Neural cell (in vitro differentiated cells): ENCODE results near the gene OR2G3. TPM values are rescaled to one million over a fixed set of nuclear protein-coding genes. Genes with fewer than 3 reads are reported as not detected.

Experiments
- H2AFZ ChIP-seq: fragments of 200-600, 300-800 bp; sonication (generic), shearing (Covaris generic); 2 replicates; pipeline ENCODE4 v1.6.0; 2014; ENCODE audit warnings: low read depth, mild to moderate bottlenecking, antibody characterized with exemption, low read length, moderate library complexity
- H3F3A ChIP-seq: fragments of 200-600 bp; shearing (Covaris generic); 2 replicates; pipeline ENCODE4 v1.6.1; 2016; ENCODE audit warnings: mild to moderate bottlenecking, moderate library complexity, mixed read lengths, antibody characterized with exemption, low read length; ENCODE audit not compliant: insufficient read depth, poor library complexity, severe bottlenecking
- H3K27ac ChIP-seq: fragments of 200-600, 300-800 bp; sonication (generic), shearing (Covaris generic); 2 replicates; pipeline ENCODE4 v1.5.1; 2014; ENCODE audit warnings: mild to moderate bottlenecking, low read length, moderate library complexity
- H3K27me3 ChIP-seq: fragments of 300-800, 200-600 bp; sonication (generic), shearing (Covaris generic); 2 replicates; pipeline ENCODE4 v1.6.0; 2014; ENCODE audit warnings: mild to moderate bottlenecking, low read depth, low read length, moderate library complexity; ENCODE audit not compliant: insufficient read depth
- H3K36me3 ChIP-seq: fragments of 300-800, 200-600 bp; sonication (generic), shearing (Covaris generic); 2 replicates; pipeline ENCODE4 v1.5.1; 2014; ENCODE audit warnings: mild to moderate bottlenecking, antibody characterized with exemption, low read length, moderate library complexity; ENCODE audit not compliant: insufficient read depth
- H3K4me2 ChIP-seq: fragments of 300-800, 200-600 bp; sonication (generic), shearing (Covaris generic); 2 replicates; pipeline ENCODE4 v1.6.0; 2014; ENCODE audit warnings: mild to moderate bottlenecking, low read length
- H3K4me3 ChIP-seq: fragments of 300-800, 200-600 bp; sonication (generic), shearing (Covaris generic); 2 replicates; pipeline ENCODE4 v1.5.1; 2014; ENCODE audit warnings: mild to moderate bottlenecking, low read length, moderate library complexity
- H3K79me2 ChIP-seq: fragments of 200-600 bp; shearing (Covaris generic); replicated peaks from 2 replicates; pipeline ENCODE4 v1.6.0; 2014; ENCODE audit warnings: mild to moderate bottlenecking, low read length, moderate library complexity; ENCODE audit not compliant: insufficient read depth
- H3K9ac ChIP-seq: fragments of 300-800, 200-600 bp; sonication (generic), shearing (Covaris generic); 2 replicates; pipeline ENCODE4 v1.6.1; 2016; ENCODE audit warnings: mild to moderate bottlenecking, low read length, mixed read lengths
- H3K9me2 ChIP-seq: fragments of 200-600 bp; shearing (Covaris generic); 2 replicates; pipeline ENCODE4 v1.6.1; 2016; ENCODE audit warnings: mild to moderate bottlenecking, low read length, mixed read lengths; ENCODE audit not compliant: insufficient read depth
- H3K9me3 ChIP-seq: fragments of 200-600, 300-800 bp; sonication (generic), shearing (Covaris generic); 2 replicates; pipeline ENCODE4 v1.6.1; 2016; ENCODE audit warnings: mild to moderate bottlenecking, mixed run types, low read length, moderate library complexity, mixed read lengths
- H4K20me1 ChIP-seq: fragments of 200-600 bp; shearing (Covaris generic); 2 replicates; pipeline ENCODE4 v1.6.1; 2016; ENCODE audit warnings: mild to moderate bottlenecking, mixed run types; ENCODE audit not compliant: insufficient read depth
- EP300 ChIP-seq: fragments of 450-650 bp; conservative IDR thresholded peaks from 2 replicates; pipeline ENCODE4 v1.6.1; 2014; ENCODE audit warnings: antibody characterized with exemption, mild to moderate bottlenecking, moderate library complexity; ENCODE audit not compliant: poor library complexity, severe bottlenecking
- EZH2 ChIP-seq: fragments of 200-600, 300-800 bp; shearing (Covaris generic), sonication (generic); IDR thresholded peaks from 2 replicates; pipeline ENCODE4 v1.6.1; 2014; ENCODE audit warnings: antibody characterized with exemption, low read length, borderline replicate concordance, mild to moderate bottlenecking; ENCODE audit not compliant: insufficient read depth, poor library complexity, severe bottlenecking
- MXI1 ChIP-seq: fragments of 450-650 bp; conservative IDR thresholded peaks from 2 replicates; pipeline ENCODE4 v1.6.1; 2014; ENCODE audit warnings: antibody characterized with exemption, mild to moderate bottlenecking; ENCODE audit not compliant: poor library complexity, severe bottlenecking
- POLR2AphosphoS5 ChIP-seq: IDR thresholded peaks from 2 replicates; pipeline ENCODE4 v1.6.1; 2012
- RAD21 ChIP-seq: fragments of 450-650 bp; conservative IDR thresholded peaks from 2 replicates; pipeline ENCODE4 v1.6.1; 2014; ENCODE audit warnings: antibody characterized with exemption, mild to moderate bottlenecking, moderate library complexity
- SMC3 ChIP-seq: fragments of 450-650 bp; conservative IDR thresholded peaks from 2 replicates; pipeline ENCODE4 v1.6.1; 2014; ENCODE audit warnings: antibody characterized with exemption, mild to moderate bottlenecking, moderate library complexity; ENCODE audit not compliant: poor library complexity
- TAF1 ChIP-seq: IDR thresholded peaks from 2 replicates; pipeline ENCODE4 v1.6.1; 2012; ENCODE audit warnings: low read depth
- polyA minus RNA-seq: library from RNA; depleted of rRNA, polyadenylated mRNA; stranded (reverse); fragments of >200 nt; gene quantifications from 2 replicates; pipeline ENCODE4 v1.2.3, GENCODE V29; 2014
- polyA plus RNA-seq: library from polyadenylated mRNA; depleted of rRNA; stranded (reverse); fragments of >200 nt; gene quantifications from 2 replicates; pipeline ENCODE4 v1.2.3, GENCODE V29; 2014
- TF ChIP-seq, protein P1 (sequence below): IDR thresholded peaks from 2 replicates; pipeline ENCODE4 v1.6.1; 2012; ENCODE audit warnings: borderline replicate concordance
- TF ChIP-seq, protein P2 (sequence below): fragments of 450-650 bp; IDR thresholded peaks from 2 replicates; pipeline ENCODE4 v1.5.1; 2014; ENCODE audit warnings: antibody characterized with exemption, mild to moderate bottlenecking, moderate library complexity; ENCODE audit not compliant: poor library complexity, severe bottlenecking

The OR2G3 gene
- polyA plus RNA-seq = not detected in 2 replicates
- polyA minus RNA-seq = not detected in 2 replicates

DNA sequence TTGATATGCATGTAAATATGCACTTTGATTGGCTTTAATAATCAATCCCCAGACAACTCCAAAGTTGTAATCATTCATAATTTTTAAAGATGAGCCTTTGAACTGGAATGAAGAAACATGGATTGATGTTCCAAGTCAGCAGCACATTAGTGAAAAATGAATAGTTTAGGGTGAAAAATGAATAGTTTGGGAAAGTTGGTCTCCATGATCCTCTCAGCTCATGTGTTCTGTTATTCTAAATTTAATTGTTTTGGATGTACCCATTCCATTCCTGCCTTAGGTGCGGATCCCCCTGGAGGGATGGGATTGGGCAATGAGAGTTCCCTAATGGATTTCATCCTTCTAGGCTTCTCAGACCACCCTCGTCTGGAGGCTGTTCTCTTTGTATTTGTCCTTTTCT, at the start of gene OR2G3:
Gene OR2G3 (plus strand): TSS at position 301 of the 400 bp plus-strand sequence. CDS start 0 bp downstream, at position 301.
- no peaks in the 10 kb centered on the region for H4K20me1 ChIP-seq
- H3K27ac ChIP-seq = no peak within 1 kb of the TSS
- no peaks in the 10 kb centered on the region for H3K9me2 ChIP-seq
- H3K79me2 ChIP-seq = no peaks in the 10 kb centered on the region
- H2AFZ ChIP-seq = no peak within 1 kb of the TSS
- TF ChIP-seq EP300 = no peak
- no peak for TF ChIP-seq RAD21
- TF ChIP-seq, protein P1, sequence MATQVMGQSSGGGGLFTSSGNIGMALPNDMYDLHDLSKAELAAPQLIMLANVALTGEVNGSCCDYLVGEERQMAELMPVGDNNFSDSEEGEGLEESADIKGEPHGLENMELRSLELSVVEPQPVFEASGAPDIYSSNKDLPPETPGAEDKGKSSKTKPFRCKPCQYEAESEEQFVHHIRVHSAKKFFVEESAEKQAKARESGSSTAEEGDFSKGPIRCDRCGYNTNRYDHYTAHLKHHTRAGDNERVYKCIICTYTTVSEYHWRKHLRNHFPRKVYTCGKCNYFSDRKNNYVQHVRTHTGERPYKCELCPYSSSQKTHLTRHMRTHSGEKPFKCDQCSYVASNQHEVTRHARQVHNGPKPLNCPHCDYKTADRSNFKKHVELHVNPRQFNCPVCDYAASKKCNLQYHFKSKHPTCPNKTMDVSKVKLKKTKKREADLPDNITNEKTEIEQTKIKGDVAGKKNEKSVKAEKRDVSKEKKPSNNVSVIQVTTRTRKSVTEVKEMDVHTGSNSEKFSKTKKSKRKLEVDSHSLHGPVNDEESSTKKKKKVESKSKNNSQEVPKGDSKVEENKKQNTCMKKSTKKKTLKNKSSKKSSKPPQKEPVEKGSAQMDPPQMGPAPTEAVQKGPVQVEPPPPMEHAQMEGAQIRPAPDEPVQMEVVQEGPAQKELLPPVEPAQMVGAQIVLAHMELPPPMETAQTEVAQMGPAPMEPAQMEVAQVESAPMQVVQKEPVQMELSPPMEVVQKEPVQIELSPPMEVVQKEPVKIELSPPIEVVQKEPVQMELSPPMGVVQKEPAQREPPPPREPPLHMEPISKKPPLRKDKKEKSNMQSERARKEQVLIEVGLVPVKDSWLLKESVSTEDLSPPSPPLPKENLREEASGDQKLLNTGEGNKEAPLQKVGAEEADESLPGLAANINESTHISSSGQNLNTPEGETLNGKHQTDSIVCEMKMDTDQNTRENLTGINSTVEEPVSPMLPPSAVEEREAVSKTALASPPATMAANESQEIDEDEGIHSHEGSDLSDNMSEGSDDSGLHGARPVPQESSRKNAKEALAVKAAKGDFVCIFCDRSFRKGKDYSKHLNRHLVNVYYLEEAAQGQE = no peak
- no peak for TF ChIP-seq MXI1
- TF ChIP-seq POLR2AphosphoS5 = no peak
- H3F3A ChIP-seq = no peaks in the 10 kb centered on the region
- H3K36me3 ChIP-seq = no peaks in the 10 kb centered on the region
- no peak within 1 kb of the TSS for H3K4me3 ChIP-seq
- H3K4me2 ChIP-seq = no peak within 1 kb of the TSS
- H3K9ac ChIP-seq = no peak within 1 kb of the TSS
- H3K9me3 ChIP-seq = no peaks in the 10 kb centered on the region
- H3K27me3 ChIP-seq = no peaks in the 10 kb centered on the region

DNA sequence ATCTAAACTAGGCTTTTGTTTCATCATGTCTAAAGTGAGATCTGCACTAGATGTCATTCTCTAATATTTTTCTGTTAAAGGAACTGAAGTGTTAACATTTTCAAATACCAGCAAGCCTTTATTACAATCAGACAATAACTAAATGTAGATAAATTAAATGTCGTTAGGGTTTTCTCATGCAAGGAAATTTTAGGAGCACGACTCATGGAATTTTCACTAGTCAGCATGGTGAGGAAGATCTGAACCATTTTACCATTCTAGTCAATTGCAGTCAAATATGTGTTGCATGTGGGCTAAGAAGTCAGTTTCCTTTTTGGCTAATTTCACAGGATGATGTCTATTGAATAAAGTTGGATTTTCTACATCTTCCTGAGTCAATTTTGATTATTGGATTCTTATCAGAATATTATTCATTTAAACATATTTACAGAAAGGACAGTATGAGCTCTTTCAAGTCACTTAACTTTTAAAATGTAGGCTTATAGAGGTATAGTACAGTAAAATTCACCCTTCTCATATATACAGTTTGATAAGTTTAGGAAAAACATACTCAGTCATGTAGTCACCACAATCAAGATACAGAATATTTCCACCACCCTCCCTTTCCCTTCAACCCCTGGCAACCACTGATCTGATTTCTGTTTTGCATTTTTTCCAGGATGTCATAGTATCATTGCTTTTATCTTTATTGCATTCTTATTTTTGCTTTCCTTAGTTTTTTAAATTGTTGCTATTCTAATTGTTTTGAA, 47.3 kb upstream of the OR2G3 start:
- no peaks in the 10 kb centered on the region for H3F3A ChIP-seq
- H3K9ac ChIP-seq = no peak overlapping the region
- H3K36me3 ChIP-seq = no peaks in the 10 kb centered on the region
- H3K9me2 ChIP-seq = no peaks in the 10 kb centered on the region
- no peaks in the 10 kb centered on the region for H3K9me3 ChIP-seq
- no peak overlapping the region for H3K27ac ChIP-seq
- TF ChIP-seq EZH2 (no peak), RAD21 (no peak), EP300 (no peak), MXI1 (no peak), POLR2AphosphoS5 (no peak), SMC3 (no peak), TAF1 (no peak)
- TF ChIP-seq, protein P2, sequence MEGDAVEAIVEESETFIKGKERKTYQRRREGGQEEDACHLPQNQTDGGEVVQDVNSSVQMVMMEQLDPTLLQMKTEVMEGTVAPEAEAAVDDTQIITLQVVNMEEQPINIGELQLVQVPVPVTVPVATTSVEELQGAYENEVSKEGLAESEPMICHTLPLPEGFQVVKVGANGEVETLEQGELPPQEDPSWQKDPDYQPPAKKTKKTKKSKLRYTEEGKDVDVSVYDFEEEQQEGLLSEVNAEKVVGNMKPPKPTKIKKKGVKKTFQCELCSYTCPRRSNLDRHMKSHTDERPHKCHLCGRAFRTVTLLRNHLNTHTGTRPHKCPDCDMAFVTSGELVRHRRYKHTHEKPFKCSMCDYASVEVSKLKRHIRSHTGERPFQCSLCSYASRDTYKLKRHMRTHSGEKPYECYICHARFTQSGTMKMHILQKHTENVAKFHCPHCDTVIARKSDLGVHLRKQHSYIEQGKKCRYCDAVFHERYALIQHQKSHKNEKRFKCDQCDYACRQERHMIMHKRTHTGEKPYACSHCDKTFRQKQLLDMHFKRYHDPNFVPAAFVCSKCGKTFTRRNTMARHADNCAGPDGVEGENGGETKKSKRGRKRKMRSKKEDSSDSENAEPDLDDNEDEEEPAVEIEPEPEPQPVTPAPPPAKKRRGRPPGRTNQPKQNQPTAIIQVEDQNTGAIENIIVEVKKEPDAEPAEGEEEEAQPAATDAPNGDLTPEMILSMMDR = no peak
- TF ChIP-seq, protein P1 = no peak
- no peaks in the 10 kb centered on the region for H4K20me1 ChIP-seq
- no peaks in the 10 kb centered on the region for H3K27me3 ChIP-seq
- H3K4me3 ChIP-seq = no peak overlapping the region
- H3K79me2 ChIP-seq = no peaks in the 10 kb centered on the region
- no peak overlapping the region for H2AFZ ChIP-seq
- H3K4me2 ChIP-seq = no peak overlapping the region
